GM18505 (cell line): Measurements from ENCODE around the gene KPNA1.

Source experiments
- ATAC-seq: cut with Tn5 transposase; IDR thresholded peaks from one replicate; pipeline ENCODE4 v1.9.1; 2021; ENCODE audit not compliant: unreplicated experiment
- POLR2A ChIP-seq: IDR thresholded peaks from 4 replicates; pipeline ENCODE4 v1.6.1; 2011; ENCODE audit warnings: borderline replicate concordance; ENCODE audit not compliant: insufficient read depth, insufficient read length; ENCODE audit errors: extremely low read depth

The KPNA1 gene

GRCh38 chr3:122546151-122546550, 31.4 kb upstream of the KPNA1 start:
- TF ChIP-seq POLR2A: no peak
- ATAC-seq: no peak

GRCh38 chr3:122538956-122539490, 24.3 kb upstream of the KPNA1 start:
- ATAC-seq: no peak
- no peak for TF ChIP-seq POLR2A

GRCh38 chr3:122536632-122537001, 21.9 kb upstream of the KPNA1 start:
- no peak for TF ChIP-seq POLR2A
- no peak for ATAC-seq

DNA sequence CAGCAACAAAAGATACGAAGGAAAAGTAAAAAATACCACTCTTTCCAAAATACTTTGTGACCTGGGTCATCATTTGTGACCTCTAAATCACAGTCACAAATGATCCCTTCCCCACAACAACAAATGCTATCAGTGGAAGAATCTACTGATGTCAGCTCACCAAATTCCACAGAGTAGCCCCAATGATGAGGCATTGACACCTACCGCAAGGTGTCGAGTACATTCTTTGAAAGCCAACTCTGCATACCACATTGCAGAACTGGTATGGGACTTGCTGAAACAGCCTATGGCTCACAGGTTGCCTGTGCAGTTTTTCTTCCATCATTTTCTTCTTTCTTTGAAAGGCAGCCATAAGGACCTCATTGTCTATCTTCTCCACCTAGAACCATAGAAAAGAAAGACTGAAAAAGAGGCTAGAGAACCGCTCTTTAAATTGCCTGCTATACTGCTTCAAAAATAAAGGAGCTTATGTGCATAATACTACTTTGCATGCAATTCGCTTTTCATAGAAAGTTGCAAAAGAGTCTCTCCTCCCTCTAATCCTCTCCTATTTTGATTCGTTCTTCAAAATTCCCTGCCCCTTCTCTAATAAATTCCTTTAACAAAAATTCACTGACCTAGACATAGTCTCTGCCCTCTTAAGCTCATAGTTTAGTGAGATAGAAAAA, 21.4 kb upstream of the KPNA1 start:
- ATAC-seq: no peak
- no peak for TF ChIP-seq POLR2A

DNA sequence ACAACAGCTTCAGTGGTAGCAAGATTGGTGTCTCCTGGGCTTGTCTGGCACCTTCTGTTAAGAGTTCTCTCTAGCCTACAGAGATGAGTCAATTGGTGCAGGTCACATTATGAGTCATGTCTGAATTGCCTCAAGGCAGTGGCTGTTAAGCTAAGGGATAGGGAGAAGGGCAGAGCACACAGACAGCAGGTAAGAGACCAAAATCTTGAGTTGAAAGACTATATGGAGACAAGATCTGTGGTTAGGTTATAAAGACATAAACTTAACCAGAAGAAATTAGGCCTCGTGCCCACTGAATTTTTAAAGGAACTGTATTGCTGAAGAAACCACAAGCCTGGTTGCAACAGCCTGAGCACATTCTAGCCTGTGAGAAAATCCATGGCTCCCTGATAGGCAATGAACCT, 19.2 kb upstream of the KPNA1 start:
- no peak for TF ChIP-seq POLR2A

GRCh38 chr3:122533480-122533879, 18.7 kb upstream of the KPNA1 start:
- no peak for TF ChIP-seq POLR2A
- peak; percentile 13 for ATAC-seq

More for the DNA sequence above, 19.2 kb upstream of the KPNA1 start:
- ATAC-seq: peak; percentile 100

- no peak for TF ChIP-seq POLR2A
- ATAC-seq: no peak
Observed at GRCh38 chr3:122530164-122530563, 15.4 kb upstream of the KPNA1 start.

- ATAC-seq: no peak
Observed at GRCh38 chr3:122523317-122523716, 8.6 kb upstream of the KPNA1 start.

GRCh38 chr3:122520861-122521260, 6.1 kb upstream of the KPNA1 start:
- ATAC-seq: no peak

More at GRCh38 chr3:122523317-122523716, 8.6 kb upstream of the KPNA1 start:
- TF ChIP-seq POLR2A: no peak

GRCh38 chr3:122519693-122520092, 5.0 kb upstream of the KPNA1 start:
- TF ChIP-seq POLR2A: no peak
- ATAC-seq: no peak

More at GRCh38 chr3:122520861-122521260, 6.1 kb upstream of the KPNA1 start:
- no peak for TF ChIP-seq POLR2A

DNA sequence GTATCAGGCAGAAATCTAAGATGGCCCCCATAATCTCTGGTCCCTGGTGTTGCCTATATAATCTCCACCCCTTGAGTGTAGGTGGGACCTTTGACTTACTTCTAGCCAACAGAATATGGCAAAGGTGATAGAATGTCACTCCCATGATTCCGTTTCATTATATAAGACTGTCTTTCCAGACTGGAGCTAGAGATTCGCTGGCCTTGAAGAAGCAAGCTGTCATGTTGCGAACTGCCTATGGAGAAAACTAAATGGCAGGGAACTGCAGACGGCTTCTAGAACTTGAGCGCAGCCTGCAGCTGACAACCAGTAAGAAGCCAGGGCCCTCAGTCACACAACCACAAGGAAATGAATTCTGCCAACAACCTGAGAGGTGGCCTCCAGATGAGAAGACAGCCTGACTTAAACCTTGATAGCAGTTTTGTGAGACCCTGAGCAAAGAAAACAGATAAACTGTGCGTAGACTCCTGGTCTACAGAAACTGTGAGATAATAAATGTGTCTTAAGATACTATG, 2.2 kb upstream of the KPNA1 start:
- TF ChIP-seq POLR2A: no peak
- ATAC-seq: no peak

GRCh38 chr3:122515870-122516269, 1.1 kb upstream of the KPNA1 start:
- ATAC-seq: no peak
- no peak for TF ChIP-seq POLR2A

- TF ChIP-seq POLR2A: no peak
Observed at GRCh38 chr3:122515020-122515468, 305 bp upstream of the KPNA1 start.

More at GRCh38 chr3:122515020-122515468, 305 bp upstream of the KPNA1 start:
- ATAC-seq: no peak
